Activated CD4-positive, CD25-positive, alpha-beta regulatory T cell treated with anti-CD3 and anti-CD28 coated beads, Interleukin-2, amount 50 U/mL, for 16 hours (primary cell): Measurements from ENCODE around the gene NRXN3.
"Not testable (repeated sequence)": the region's sequence is repeated elsewhere in the genome, so short reads cannot be mapped to it uniquely, and the experiment has no call there.

Experiments
- DNase-seq: peaks from one replicate; pipeline ENCODE4 v3.0.0-alpha.2; 2020; ENCODE audit warnings: low read depth, low spot score

NRXN3 gene

DNA sequence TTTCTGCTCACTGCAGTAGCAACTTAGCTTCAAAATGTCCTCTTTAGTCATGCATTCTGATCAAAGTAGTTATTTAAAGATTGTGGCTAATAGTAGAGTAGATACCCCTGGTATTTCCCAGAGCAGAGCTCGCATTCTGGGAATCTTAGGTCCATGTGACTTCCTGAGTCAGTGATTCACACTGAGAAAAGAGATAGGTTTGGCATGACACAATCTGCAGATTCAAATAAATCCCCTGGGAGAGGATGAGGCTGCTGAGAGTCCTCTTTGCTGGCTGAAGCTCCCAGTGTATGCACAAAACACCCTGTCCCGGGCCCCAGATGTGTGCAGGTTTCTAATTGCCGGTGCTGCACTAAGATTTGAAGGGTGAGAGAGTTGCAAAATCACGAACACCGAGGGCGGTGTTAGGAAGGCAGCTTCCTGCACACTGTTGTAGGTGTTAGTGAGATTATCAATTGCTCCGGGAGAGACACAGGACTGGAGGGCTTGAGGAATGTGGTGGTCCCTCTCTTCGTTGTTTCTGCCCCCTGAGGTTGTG is 233.2 kb downstream of the NRXN3 start:
- DNase-seq: no peak

DNA sequence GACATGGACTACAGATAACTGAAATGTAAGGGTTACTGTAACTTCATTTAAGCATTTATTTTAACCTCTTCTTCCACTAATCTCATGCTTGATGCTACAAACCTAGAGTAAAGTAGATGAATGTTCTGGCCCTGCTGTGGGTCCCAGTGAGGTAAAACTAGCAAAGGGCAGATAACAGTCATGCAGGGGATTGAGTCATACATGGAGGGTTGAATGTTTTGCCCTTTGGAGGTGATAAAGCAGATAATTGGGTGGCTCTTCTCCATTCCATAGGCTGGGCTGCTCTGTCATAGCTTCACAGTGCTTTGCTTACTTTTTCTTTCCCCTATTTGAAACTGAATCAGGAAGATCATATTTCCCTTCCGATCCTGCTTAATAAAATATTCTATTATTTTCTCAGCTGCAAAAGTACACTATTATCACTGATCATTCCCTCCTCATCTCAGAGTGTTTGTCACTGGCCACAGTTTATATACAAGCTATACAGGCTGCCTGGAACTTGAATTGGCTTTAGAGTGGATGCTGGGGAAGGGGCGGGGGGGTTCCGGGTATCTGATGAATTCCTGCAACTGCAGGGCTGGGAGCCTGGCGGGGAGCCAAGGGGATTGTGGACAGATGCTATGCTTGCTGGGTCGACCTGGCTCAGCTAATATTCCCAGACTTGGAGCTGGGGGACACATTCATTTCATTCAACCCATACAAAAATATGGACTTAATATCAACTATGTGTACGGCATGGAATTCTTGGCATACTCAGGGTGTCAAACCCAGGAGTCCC is 235.1 kb downstream of the NRXN3 start:
- DNase-seq: no peak

DNA sequence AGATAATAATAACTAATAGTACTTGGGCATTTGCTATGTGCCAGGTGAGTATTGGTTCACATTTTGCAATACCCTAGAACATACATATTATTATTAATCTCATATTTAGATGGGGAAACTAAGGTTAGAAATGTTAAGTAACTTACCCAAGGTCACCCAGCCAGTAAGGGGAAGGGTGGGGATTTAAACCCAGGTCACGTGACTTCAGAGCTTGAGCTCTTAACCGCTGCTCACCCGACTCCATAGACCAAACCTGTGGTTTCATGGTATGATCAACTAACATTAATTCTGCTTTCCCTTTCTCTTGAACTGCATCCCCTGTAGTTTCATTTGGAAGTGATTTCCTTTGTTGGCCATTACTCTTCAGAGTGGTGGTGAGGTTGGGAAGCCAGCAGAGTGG is 242.3 kb downstream of the NRXN3 start:
- DNase-seq: no peak

DNA sequence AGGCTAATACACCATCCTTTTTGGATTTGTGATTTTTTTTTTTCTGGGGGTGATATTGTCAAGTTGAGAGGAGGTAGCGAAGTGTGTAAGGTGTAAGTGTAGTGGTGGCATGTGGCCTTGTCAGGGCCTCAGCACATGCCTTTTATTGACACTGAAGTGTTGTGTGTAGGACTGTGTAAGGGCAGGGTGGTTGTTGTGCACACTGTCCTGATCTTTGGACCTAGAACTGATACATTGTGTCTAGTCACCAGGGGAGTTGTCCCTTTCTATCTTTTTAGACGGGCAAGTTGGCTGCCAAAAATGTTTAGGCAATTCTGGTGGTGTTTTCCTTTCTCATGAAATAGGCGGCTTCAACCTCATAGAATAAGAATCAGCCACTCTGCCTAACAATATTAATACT is 244.0 kb downstream of the NRXN3 start:
- no peak for DNase-seq

DNA sequence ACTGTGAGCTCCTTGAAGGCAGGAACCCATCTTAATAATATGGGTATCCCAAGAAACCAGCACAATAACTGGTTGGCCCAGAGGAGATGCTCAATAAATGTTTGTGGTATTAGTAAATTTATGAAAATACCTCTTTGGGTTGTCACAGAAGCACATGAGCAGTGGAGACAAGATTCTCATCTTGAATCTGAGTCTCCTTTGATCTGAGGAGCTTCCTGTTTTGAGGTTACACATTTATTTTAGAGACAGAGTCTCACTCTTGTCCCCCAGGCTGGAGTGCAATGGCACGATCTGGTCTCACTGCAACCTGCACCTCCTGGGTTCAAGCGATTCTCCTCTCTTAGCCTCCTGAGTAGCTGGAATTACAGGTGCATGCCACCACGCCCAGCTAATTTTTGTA is 247.4 kb downstream of the NRXN3 start:
- DNase-seq: no peak

DNA sequence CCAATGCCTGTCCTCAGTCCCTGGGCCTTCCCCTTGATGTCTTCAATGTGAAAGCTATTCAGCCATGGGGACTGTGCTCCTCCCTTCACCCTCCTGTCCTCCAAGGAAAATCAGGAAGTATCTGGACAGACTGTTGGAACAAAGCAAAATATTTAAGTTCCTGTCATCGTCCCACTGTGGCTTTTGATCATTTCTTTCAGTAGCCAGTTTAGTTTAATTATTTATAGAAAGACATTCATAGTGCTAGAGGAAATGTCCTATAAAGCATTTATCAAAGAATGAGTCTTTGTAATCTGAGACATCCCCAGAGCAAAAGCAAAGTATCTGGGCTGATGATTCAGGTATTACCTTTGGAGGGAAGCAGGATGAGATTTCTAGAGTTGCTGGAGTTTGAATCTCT is 254.1 kb downstream of the NRXN3 start:
- DNase-seq: no peak

- DNase-seq: no peak
Measured at GRCh38 chr14:78425330-78425729, 255.2 kb downstream of the NRXN3 start.

DNA sequence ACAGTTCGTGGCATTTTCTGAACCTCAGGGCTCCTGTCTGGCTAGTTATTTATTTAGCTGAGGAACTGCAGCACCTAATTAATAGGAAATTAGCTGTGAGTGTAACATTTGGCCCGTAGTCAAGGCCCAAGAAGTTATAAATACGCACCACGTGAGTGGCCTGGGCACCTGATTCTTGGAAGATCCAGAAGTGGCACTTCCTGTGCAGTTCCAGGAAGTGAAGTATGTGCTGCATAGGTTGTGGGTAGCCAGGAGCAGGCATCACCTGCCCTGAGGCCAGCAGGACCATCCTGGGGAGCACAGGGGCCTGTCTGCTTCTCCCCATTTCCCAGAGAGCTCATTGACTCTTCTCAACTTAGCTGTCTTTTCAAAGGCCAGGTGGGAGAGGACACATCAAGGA is 255.6 kb downstream of the NRXN3 start:
- DNase-seq: no peak

- no peak for DNase-seq
Measured at GRCh38 chr14:78432046-78432445, 261.9 kb downstream of the NRXN3 start.

DNA sequence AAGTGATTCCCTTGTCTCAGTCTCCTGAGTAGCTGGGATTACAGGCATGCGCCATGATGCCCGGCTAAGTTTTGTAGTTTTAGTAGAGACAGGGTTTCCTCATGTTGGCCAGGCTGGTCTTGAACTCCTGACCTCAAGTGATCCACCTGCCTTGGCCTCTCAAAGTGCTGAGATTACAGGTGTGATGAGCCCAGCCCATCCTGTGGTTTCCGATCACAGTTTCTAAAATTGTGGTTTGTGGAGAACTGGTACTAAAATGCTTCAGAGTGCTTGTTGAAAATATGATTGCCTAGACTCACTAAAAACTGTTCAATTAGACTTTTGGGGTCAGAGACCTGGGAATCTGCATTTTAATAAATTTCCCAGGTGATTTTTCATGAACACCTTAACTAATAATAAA is 267.3 kb downstream of the NRXN3 start:
- DNase-seq: not testable (repeated sequence)

DNA sequence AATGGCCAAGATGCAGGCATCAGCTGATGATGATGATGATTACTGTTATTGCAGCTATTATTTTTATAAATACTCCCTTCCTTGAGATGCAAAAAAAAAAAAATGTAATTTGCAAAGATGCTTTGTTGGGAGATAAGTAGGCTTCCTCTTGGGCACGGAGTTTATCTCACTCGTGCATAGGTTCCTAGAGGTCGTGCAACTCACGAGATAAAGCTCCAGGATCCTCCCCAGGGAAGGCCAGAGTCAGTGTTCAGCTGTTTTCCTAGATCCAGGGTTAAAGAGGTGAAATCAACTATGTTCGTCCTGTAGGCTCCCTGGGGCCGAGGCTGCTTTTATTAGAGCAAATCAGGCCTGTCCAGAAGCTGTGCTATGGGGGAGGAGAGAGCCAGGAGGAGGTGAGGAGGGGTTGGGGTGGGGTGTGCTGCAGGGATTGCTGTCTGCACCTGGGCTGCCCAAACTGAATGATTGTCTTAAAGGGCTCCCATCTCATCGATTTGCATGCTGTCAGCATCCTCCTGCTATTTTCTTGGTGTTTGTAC is 270.3 kb downstream of the NRXN3 start:
- no peak for DNase-seq

DNA sequence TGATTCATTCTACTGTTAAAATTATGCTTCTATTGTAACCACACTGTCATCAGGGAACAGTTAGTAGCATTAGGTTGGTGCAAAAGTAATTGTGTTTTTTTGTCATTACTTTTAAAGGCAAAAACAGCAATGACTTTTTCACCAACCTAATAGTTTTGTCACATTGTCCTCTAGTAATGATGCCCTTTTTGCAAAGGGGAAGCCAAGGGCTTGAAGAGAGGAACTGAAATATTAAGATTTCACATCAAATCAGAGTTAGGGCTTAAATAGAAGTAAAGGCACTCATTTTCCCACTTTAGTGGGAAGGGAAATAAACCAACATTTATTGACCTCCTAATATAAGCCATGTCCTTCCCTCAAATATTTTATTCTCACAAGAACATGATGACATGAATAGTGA is 273.7 kb downstream of the NRXN3 start:
- no peak for DNase-seq

DNA sequence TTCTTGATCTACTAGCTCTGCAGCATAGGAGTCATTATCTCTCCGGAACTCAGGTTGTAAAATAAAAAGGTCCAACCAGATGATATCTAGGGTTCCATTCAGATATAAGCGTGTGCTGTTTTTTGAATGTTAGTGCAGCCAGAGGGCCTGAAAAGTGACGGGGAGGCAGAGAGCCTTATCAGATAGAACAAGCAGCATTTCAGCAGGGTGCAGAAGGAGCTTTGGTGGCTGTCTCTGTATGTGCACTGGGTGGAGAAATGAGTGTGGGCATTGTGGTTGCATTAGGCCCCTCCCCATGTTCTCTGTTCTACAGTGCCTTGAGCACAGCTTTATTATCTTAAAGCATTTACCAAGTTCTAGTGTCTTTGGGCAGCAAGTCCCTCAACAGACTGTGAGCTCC is 275.1 kb downstream of the NRXN3 start:
- DNase-seq: no peak

DNA sequence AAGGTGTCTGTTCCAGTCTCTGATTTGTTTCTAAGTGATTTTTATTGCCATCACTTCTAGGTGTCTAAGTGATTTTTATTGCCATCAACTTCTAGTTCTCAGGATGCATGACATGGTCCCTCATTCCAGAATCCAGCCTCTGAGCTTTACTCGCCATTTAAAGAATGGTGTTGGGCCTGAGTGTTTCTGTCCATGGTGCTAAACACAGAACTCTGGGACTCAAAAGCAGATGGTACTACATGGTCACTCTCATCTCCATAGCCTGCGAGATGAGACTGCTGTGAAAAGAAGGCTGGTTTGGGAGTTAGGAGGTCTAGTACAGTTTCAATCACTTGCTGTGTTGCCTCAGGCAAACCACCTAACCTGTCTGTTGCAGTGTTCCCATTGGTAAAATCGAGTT is 276.6 kb downstream of the NRXN3 start:
- no peak for DNase-seq

GRCh38 chr14:78448164-78449094 is 278.3 kb downstream of the NRXN3 start:
- DNase-seq: no peak

GRCh38 chr14:78450669-78451318 is 280.6 kb downstream of the NRXN3 start:
- no peak for DNase-seq

DNA sequence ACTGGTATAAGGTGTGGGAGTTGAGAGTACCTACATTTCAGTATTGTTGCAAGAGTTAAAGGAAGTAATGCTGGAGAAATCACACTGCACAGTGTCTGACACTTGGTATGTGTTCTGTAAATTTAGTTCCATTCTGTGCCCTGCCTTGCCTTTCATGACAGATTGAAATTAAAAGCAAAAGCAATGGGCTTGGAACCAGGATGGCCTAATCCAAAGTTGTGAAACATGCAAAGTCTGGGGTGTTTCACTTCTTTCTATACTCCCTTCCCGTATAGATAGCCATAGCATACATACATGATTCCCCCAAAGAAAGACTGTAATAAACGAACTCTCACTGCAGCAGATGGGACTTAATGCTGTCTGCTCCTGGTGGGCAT is 281.1 kb downstream of the NRXN3 start:
- DNase-seq: no peak

- DNase-seq: no peak
Measured at GRCh38 chr14:78455896-78456435, 285.8 kb downstream of the NRXN3 start.

DNA sequence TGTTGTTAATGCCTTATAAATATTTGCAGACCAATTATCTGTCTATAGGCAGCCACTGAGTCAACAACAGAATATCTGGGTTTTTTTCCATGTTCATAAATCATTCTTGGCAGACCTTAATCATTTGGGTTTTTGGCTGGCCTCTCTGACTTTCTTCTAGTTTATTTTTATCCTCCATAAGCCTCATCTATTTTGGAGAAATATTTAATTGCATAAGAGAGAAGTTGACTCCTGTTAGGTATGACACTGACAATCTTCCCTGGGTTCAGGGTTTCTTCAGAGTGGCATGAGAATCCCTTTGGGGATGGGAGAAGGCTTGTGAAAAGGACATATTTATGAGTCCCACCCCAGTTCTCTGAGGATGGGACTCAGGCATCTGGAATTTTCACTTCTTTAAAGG is 299.8 kb downstream of the NRXN3 start:
- DNase-seq: no peak

DNA sequence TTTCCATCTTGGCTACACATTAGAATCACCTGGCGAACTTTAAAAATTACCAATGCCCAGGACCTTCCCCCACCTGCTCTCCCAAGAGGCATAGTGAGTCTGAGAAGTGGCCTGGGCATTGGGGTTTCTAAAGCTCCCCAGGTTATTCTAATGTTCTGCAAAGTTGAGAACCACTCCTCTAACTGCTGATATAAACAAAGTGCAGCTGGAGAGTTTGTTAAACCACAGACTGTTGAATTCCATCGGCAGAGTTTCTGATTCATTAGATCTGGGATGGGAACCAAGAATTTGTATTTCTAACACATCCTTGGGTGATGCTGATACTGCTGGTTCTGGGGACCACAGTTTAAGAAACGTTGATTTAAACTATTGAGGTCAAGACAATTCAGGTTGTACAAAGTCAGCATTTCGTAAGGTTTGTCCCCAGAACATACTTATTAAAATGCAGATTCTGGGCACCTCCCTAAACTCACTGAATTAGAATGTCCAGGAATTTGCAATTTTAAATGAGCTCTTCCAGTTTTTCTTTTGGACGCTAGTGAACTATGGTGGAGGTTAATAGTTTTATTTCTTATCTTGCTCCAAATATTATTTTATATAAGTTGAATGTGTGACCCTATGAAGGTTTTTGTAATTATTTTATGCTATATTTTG is 309.1 kb downstream of the NRXN3 start:
- no peak for DNase-seq

DNA sequence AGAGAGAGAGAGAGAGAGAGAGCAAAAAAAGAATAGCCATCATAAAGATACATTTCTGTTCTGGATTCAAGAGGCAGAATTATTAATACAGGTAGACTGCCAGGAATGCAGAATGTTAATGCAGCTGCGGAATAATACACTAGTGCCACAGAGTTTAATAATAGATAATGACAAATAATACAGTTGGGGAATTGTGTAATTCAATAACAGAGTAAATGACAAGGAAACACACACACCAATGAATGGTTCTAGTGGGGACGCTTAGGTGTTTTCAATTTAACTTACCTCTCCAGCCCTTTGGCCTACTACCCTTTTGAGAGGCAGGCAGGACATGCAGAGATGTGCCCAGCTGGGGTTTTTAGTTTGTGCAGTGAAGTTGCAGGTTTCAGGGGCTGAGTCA is 313.9 kb downstream of the NRXN3 start:
- DNase-seq: no peak
